WERI-Rb-1 (cell line): Measurements from ENCODE around the gene NLRP5.

ENCODE experiments used
- DNase-seq: peaks from one replicate; pipeline ENCODE4 v3.0.0-alpha.2; 2020
- H3K27ac ChIP-seq: fragments of 250-450 bp; sonication (Bioruptor Pico); 2 replicates; pipeline ENCODE4 v1.5.1; 2020; ENCODE audit warnings: mild to moderate bottlenecking, moderate library complexity
- H3K27me3 ChIP-seq: fragments of 250-450 bp; sonication (Bioruptor Pico); 2 replicates; pipeline ENCODE4 v1.5.1; 2021; ENCODE audit warnings: mild to moderate bottlenecking, low read depth, moderate library complexity; ENCODE audit not compliant: insufficient read depth, severe bottlenecking
- H3K36me3 ChIP-seq: fragments of 250-450 bp; sonication (Bioruptor Pico); 2 replicates; pipeline ENCODE4 v1.5.1; 2020; ENCODE audit warnings: mild to moderate bottlenecking, moderate library complexity
- H3K4me3 ChIP-seq: 2 replicates; pipeline ENCODE4 v1.5.1; 2011; ENCODE audit warnings: low read depth, mild to moderate bottlenecking, control low read depth, low read length
- H3K9me3 ChIP-seq: fragments of 250-450 bp; sonication (Bioruptor Pico); 2 replicates; pipeline ENCODE4 v1.5.1; 2021; ENCODE audit warnings: mild to moderate bottlenecking, moderate library complexity; ENCODE audit not compliant: severe bottlenecking
- CTCF ChIP-seq: IDR thresholded peaks from 2 replicates; pipeline ENCODE4 v1.5.1; 2011; ENCODE audit warnings: low read depth, mild to moderate bottlenecking, control low read depth, inconsistent platforms, low read length

NLRP5 gene

DNA sequence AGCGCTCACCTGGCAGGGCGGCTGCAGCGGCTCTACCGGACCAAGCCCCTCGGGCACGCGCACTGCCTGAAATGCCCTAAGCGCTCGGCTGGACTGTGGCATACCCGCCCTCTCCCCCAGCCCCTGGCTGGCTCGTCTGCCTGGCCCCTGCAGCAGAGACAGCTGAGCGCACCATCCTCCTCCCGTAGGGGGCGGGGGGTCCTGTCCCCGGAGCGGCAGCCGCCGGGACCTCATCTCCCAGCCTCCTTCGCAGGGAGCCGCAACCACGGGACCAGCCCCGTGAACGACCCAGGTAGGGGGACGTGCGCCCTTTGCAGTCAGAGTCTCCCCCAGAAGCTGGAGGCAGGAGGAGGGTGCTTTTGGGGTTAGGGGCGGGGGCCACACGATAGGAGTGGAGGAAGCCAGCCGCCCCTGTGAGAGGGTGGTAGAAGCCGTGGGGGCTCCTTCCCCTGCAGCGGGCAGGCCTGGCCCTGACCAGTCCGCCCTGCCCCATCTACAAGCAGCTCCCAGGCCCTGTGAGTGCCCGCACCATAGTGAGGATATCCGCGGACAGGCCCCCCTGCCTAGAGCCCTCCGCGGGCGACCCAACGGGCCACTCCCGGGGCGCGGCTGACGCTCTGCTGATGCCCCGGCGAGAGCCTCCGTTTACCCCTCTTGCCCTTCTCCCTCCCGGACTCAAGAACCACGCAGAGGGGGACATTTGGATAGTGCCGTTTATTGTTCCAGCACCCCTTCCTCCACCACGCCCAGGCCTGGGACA lies 100.3 kb downstream of the NLRP5 start:
- TF ChIP-seq CTCF = no peak
- no peak for DNase-seq
- no peak overlapping the region for H3K27ac ChIP-seq

GRCh38 chr19:56087647-56088496 lies 101.3 kb downstream of the NLRP5 start:
- no peak for TF ChIP-seq CTCF
- H3K4me3 ChIP-seq = no peak overlapping the region
- no peaks in the 10 kb centered on the region for H3K27me3 ChIP-seq
- H3K36me3 ChIP-seq = peaks cover 19% of the 10 kb centered on the region
- no peak overlapping the region for H3K27ac ChIP-seq
- DNase-seq = no peak
- H3K9me3 ChIP-seq = no peaks in the 10 kb centered on the region

More for the DNA sequence above, 100.3 kb downstream of the NLRP5 start:
- Histone ChIP-seq H3K36me3 (peaks cover 19% of the 10 kb centered on the region), H3K4me3 (no peak overlapping the region), H3K9me3 (no peaks in the 10 kb centered on the region), H3K27me3 (no peaks in the 10 kb centered on the region)

DNA sequence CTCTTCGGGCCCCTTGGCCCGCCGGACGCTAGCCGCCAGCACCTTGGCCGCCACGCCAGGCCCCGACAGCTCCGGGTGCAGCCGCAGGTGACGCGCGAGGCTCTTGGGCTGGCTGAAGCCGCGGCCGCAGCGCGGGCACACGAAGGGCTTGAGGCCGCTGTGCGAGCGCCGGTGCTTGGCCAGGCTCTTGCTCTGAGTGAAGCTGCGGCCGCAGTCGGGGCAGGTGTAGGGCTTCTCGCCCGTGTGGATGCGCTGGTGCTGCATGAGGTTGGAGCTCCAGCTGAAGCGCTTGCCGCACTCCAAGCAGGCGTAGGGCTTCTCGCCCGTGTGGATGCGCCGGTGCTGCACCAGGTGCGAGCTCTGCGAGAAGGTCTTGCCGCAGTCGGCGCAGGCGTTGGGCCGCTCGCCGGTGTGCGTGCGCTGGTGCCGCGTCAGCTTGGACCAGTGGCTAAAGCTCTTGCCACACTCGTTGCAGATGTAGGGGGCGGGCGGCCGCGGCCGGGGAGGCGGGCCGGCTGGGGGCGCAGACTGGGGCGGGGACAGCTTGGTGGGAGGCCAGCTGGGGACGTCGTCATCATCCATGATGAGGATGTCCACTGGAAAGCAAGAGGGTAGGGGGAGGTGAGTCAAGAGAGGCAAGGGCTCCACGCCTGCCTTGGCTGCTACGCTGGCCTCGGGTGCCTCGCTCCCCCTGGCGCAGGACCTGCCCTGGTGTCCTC lies 102.1 kb downstream of the NLRP5 start:
- no peaks in the 10 kb centered on the region for H3K27me3 ChIP-seq
- peaks cover 22% of the 10 kb centered on the region for H3K36me3 ChIP-seq
- H3K4me3 ChIP-seq = no peak overlapping the region
- DNase-seq = no peak
- no peak for TF ChIP-seq CTCF
- H3K27ac ChIP-seq = no peak overlapping the region
- no peaks in the 10 kb centered on the region for H3K9me3 ChIP-seq

GRCh38 chr19:56089344-56089743 lies 102.8 kb downstream of the NLRP5 start:
- DNase-seq = no peak
- Histone ChIP-seq H3K4me3 (no peak overlapping the region), H3K27me3 (no peaks in the 10 kb centered on the region), H3K36me3 (peaks cover 26% of the 10 kb centered on the region), H3K27ac (no peak overlapping the region), H3K9me3 (no peaks in the 10 kb centered on the region)
- no peak for TF ChIP-seq CTCF

- Histone ChIP-seq H3K4me3 (no peak overlapping the region), H3K36me3 (peaks cover 26% of the 10 kb centered on the region), H3K27me3 (no peaks in the 10 kb centered on the region), H3K9me3 (no peaks in the 10 kb centered on the region), H3K27ac (no peak overlapping the region)
- TF ChIP-seq CTCF = no peak
- DNase-seq = no peak
Observed at GRCh38 chr19:56091066-56091490, 104.5 kb downstream of the NLRP5 start.
